Omental fat pad (tissue), 4 donors: ENCODE results near the gene ZNF521. TPM values are rescaled to one million over a fixed set of nuclear protein-coding genes. Genes with fewer than 3 reads are reported as not detected.

Source experiments
- ATAC-seq: fragments of 150-250 bp; one replicate; pipeline ENCODE4 v1.9.1; 2016; ENCODE audit warnings: mild to moderate bottlenecking, moderate library complexity; ENCODE audit not compliant: low FRiP score
- DNase-seq: peaks from one replicate; pipeline ENCODE4 v3.0.0-alpha.2; 2019; ENCODE audit warnings: low spot score
- CTCF ChIP-seq, 3 donors: fragments of 450-650 bp; IDR thresholded peaks; one replicate each; pipeline ENCODE4 v1.5.1; 2016 to 2017; ENCODE audit warnings: antibody characterized with exemption in 3 of 3, mild to moderate bottlenecking in 3 of 3, moderate library complexity in 2 of 3
- total RNA-seq, 4 donors: library from RNA; depleted of rRNA; stranded (reverse); fragments of >200 nt; gene quantifications; one replicate each; pipeline ENCODE4 v1.1.0, GENCODE V29; 2016

Gene ZNF521
- total RNA-seq, 4 donors from 2014 or later, result 15.0 to 79.9 (median 28.1) TPM

- DNase-seq (no peak), ATAC-seq (no peak)
- TF ChIP-seq CTCF (IDR thresholded peaks at IDR 0.05), result no peak
Observed at GRCh38 chr18:25140124-25140961, 211.6 kb downstream of the ZNF521 start.

GRCh38 chr18:25137197-25137472 is 214.8 kb downstream of the ZNF521 start:
- no peak for TF ChIP-seq CTCF (IDR thresholded peaks at IDR 0.05)
- no peak for ATAC-seq
- no peak for DNase-seq

GRCh38 chr18:25136416-25137196 is 215.4 kb downstream of the ZNF521 start:
- no peak for DNase-seq
- no peak for TF ChIP-seq CTCF (IDR thresholded peaks at IDR 0.05)
- no peak for ATAC-seq

GRCh38 chr18:25134861-25135260 is 217.1 kb downstream of the ZNF521 start:
- TF ChIP-seq CTCF (IDR thresholded peaks at IDR 0.05), result no peak
- DNase-seq, result no peak
- no peak for ATAC-seq

GRCh38 chr18:25133879-25134278 is 218.1 kb downstream of the ZNF521 start:
- no peak for TF ChIP-seq CTCF (IDR thresholded peaks at IDR 0.05)
- DNase-seq (no peak), ATAC-seq (no peak)

GRCh38 chr18:25132786-25133496 is 219.0 kb downstream of the ZNF521 start:
- ATAC-seq (no peak), DNase-seq (no peak)
- no peak for TF ChIP-seq CTCF (IDR thresholded peaks at IDR 0.05)
